H1 (cell line): ENCODE results near the gene PHEX. TPM values are rescaled to one million over a fixed set of nuclear protein-coding genes. Genes with fewer than 3 reads are reported as not detected.

ENCODE experiments used
- CTCF ChIA-PET: fragments of 300-600 bp; sonication (Branson Sonifier 250); formaldehyde crosslinking; loops from one replicate; lab custom pipeline; 2021; ENCODE audit not compliant: partially characterized antibody; lab: Charles Lee
- POLR2A ChIA-PET: fragments of 300-600 bp; sonication (Branson Sonifier 250); formaldehyde crosslinking; loops from one replicate; lab custom pipeline; 2021; ENCODE audit warnings: inconsistent platforms; ENCODE audit not compliant: partially characterized antibody; lab: Charles Lee
- DNase-seq, 2 experiments: peaks; one replicate each; pipeline versions ENCODE4 v3.0.0 to v3.0.0-alpha.2; 2010 to 2022; ENCODE audit warnings: low spot score in 2 of 2, low read depth in 1 of 2, mixed read lengths in 1 of 2
- FAIRE-seq: peaks from 2 replicates; lab custom pipeline; 2011; peaks lifted over from hg19 to GRCh38; lab: Jason Lieb, UNC
- H2AFZ ChIP-seq: 2 replicates; pipeline ENCODE4 v1.8.1; 2012; ENCODE audit warnings: low read length, inconsistent platforms
- H2AK5ac ChIP-seq: 2 replicates; pipeline ENCODE4 v1.6.1; 2013; ENCODE audit warnings: low read depth, low read length
- H2BK120ac ChIP-seq: replicated peaks from 2 replicates; pipeline ENCODE3; 2013; ENCODE audit warnings: low read depth, low read length, inconsistent platforms
- H2BK12ac ChIP-seq: 2 replicates; pipeline ENCODE4 v1.6.1; 2013; ENCODE audit warnings: low read depth, low read length
- H2BK15ac ChIP-seq: 2 replicates; pipeline ENCODE4 v1.6.1; 2013; ENCODE audit warnings: low read length
- H2BK20ac ChIP-seq: 2 replicates; pipeline ENCODE4 v1.6.1; 2013; ENCODE audit warnings: low read length
- H2BK5ac ChIP-seq: 2 replicates; pipeline ENCODE4 v1.6.1; 2013; ENCODE audit warnings: low read depth, low read length
- H3K14ac ChIP-seq: 2 replicates; pipeline ENCODE4 v1.6.1; 2013; ENCODE audit warnings: inconsistent platforms; ENCODE audit not compliant: insufficient read length
- H3K18ac ChIP-seq: 2 replicates; pipeline ENCODE4 v1.6.1; 2013; ENCODE audit warnings: low read length; ENCODE audit errors: extremely low read depth
- H3K23ac ChIP-seq: 2 replicates; pipeline ENCODE4 v1.6.1; 2013; ENCODE audit warnings: inconsistent platforms; ENCODE audit not compliant: insufficient read length
- H3K23me2 ChIP-seq: 2 replicates; pipeline ENCODE4 v1.6.1; 2013; ENCODE audit warnings: low read depth, low read length
- H3K27ac ChIP-seq: 2 replicates; pipeline ENCODE4 v1.6.1; 2011; ENCODE audit warnings: low read depth, low read length, inconsistent platforms
- H3K27me3 ChIP-seq, 4 experiments: replicated peaks in 1 of 4; 1 replicate in 1 of 4; 2 replicates in 3 of 4; pipeline versions ENCODE4 v1.6.1 to v1.8.1; 2011 to 2013; ENCODE audit warnings: low read length in 3 of 4, mild to moderate bottlenecking in 3 of 4, inconsistent platforms in 2 of 4, mixed read lengths in 2 of 4, moderate library complexity in 1 of 4; ENCODE audit not compliant: control insufficient read depth in 3 of 4, insufficient read depth in 3 of 4; ENCODE audit errors: extremely low read depth in 1 of 4
- H3K36me3 ChIP-seq, 4 experiments: 2 replicates each; pipeline versions ENCODE4 v1.6.1 to v1.8.1; 2011 to 2013; ENCODE audit warnings: mild to moderate bottlenecking in 4 of 4, low read length in 3 of 4, moderate library complexity in 2 of 4, control low read depth in 1 of 4, inconsistent platforms in 1 of 4; ENCODE audit not compliant: insufficient read depth in 4 of 4, control insufficient read depth in 2 of 4
- H3K4ac ChIP-seq: replicated peaks from 2 replicates; pipeline ENCODE3; 2013; ENCODE audit warnings: low read length, low read depth, mixed read lengths, inconsistent platforms; ENCODE audit not compliant: insufficient read length
- H3K4me1 ChIP-seq, 4 experiments: replicated peaks in 1 of 4; 1 replicate in 1 of 4; 2 replicates in 3 of 4; pipeline versions ENCODE4 v1.6.1 to v1.8.1; 2011 to 2013; ENCODE audit warnings: low read length in 3 of 4, inconsistent platforms in 2 of 4, mixed read lengths in 1 of 4; ENCODE audit not compliant: insufficient read depth in 4 of 4, control insufficient read depth in 3 of 4
- H3K4me2 ChIP-seq, 2 experiments: 2 replicates each; pipeline versions ENCODE4 v1.6.1 to v1.8.1; 2011 to 2013; ENCODE audit warnings: low read depth in 2 of 2, low read length in 2 of 2, control low read depth in 1 of 2, inconsistent platforms in 1 of 2, mild to moderate bottlenecking in 1 of 2; ENCODE audit not compliant: insufficient read depth in 1 of 2
- H3K4me3 ChIP-seq, 4 experiments: fragments of 200-600, 300-600 bp in 1 of 4; sonication (generic), shearing (Covaris generic), sonication (Bioruptor Twin) in 1 of 4; 2 replicates each; pipeline versions ENCODE4 v1.5.1 to v1.8.1; 2011 to 2016; ENCODE audit warnings: low read length in 4 of 4, low read depth in 3 of 4, control low read depth in 2 of 4, inconsistent platforms in 2 of 4, mild to moderate bottlenecking in 2 of 4, mixed read lengths in 1 of 4, moderate library complexity in 1 of 4; ENCODE audit not compliant: insufficient read depth in 2 of 4; ENCODE audit errors: extremely low read depth in 1 of 4
- H3K56ac ChIP-seq: replicated peaks from 2 replicates; pipeline ENCODE3; 2013; ENCODE audit warnings: low read depth, mild to moderate bottlenecking, mixed read lengths, low read length, inconsistent platforms; ENCODE audit not compliant: insufficient read length
- H3K79me1 ChIP-seq: 2 replicates; pipeline ENCODE4 v1.6.1; 2013; ENCODE audit warnings: low read depth, low read length, control low read depth
- H3K79me2 ChIP-seq, 2 experiments: 2 replicates each; pipeline versions ENCODE4 v1.6.1 to v1.8.1; 2012 to 2013; ENCODE audit warnings: low read length in 2 of 2, mild to moderate bottlenecking in 2 of 2, inconsistent platforms in 1 of 2; ENCODE audit not compliant: insufficient read depth in 2 of 2, control insufficient read depth in 1 of 2
- H3K9ac ChIP-seq, 4 experiments: replicated peaks in 1 of 4; 1 replicate in 1 of 4; 2 replicates in 3 of 4; pipeline versions ENCODE4 v1.6.1 to v1.8.1; 2011 to 2013; ENCODE audit warnings: low read depth in 3 of 4, low read length in 3 of 4, control low read depth in 2 of 4, mild to moderate bottlenecking in 2 of 4, moderate library complexity in 2 of 4, inconsistent platforms in 1 of 4; ENCODE audit errors: extremely low read depth in 1 of 4
- H3K9me3 ChIP-seq, 2 experiments: 2 replicates each; pipeline versions ENCODE4 v1.6.1 to v1.8.1; 2012 to 2013; ENCODE audit warnings: mild to moderate bottlenecking in 2 of 2, moderate library complexity in 2 of 2, control low read depth in 1 of 2, inconsistent platforms in 1 of 2, low read depth in 1 of 2, low read length in 1 of 2, mixed read lengths in 1 of 2; ENCODE audit not compliant: insufficient read depth in 2 of 2
- H4K20me1 ChIP-seq, 2 experiments: replicated peaks in 1 of 2; 2 replicates each; pipeline versions ENCODE3 to v1.8.1; 2011 to 2013; ENCODE audit warnings: inconsistent platforms in 2 of 2, low read length in 2 of 2, mild to moderate bottlenecking in 1 of 2; ENCODE audit not compliant: insufficient read depth in 2 of 2, control insufficient read depth in 1 of 2
- H4K5ac ChIP-seq: 2 replicates; pipeline ENCODE4 v1.6.1; 2013; ENCODE audit warnings: low read length, low read depth, mixed read lengths, inconsistent platforms; ENCODE audit not compliant: insufficient read length
- H4K8ac ChIP-seq: 2 replicates; pipeline ENCODE4 v1.8.0; 2013; ENCODE audit warnings: mild to moderate bottlenecking, moderate library complexity, low read length, inconsistent platforms; ENCODE audit not compliant: insufficient read depth; ENCODE audit errors: extremely low read depth
- H4K91ac ChIP-seq: replicated peaks from 2 replicates; pipeline ENCODE3; 2013; ENCODE audit warnings: low read length, mixed read lengths, inconsistent platforms; ENCODE audit not compliant: insufficient read length
- HDAC2 ChIP-seq, 2 experiments: fragments of 300-600 bp in 1 of 2; sonication (generic) in 1 of 2; IDR thresholded peaks; 2 replicates each; pipeline ENCODE4 v1.6.1; 2011 to 2012; ENCODE audit warnings: low read depth in 2 of 2, low read length in 2 of 2, mild to moderate bottlenecking in 2 of 2, moderate library complexity in 2 of 2, borderline replicate concordance in 1 of 2, inconsistent platforms in 1 of 2
- SIN3A ChIP-seq, 2 experiments: IDR thresholded peaks in 1 of 2; conservative IDR thresholded peaks in 1 of 2; 2 replicates each; pipeline ENCODE4 v1.6.1; 2011 to 2012; ENCODE audit warnings: low read length in 2 of 2, improper control_type of control experiment in 1 of 2, low read depth in 1 of 2, mild to moderate bottlenecking in 1 of 2
- SIRT6 ChIP-seq: IDR thresholded peaks from one replicate; pipeline ENCODE4 v1.7.1; 2012; ENCODE audit warnings: low read length, inconsistent platforms
- SIX5 ChIP-seq: IDR thresholded peaks from 2 replicates; pipeline ENCODE4 v1.6.1; 2011; ENCODE audit warnings: mild to moderate bottlenecking, low read depth, low read length
- TCF12 ChIP-seq: IDR thresholded peaks from 2 replicates; pipeline ENCODE4 v1.6.1; 2011; ENCODE audit warnings: low read depth, mild to moderate bottlenecking, low read length
- TEAD4 ChIP-seq: IDR thresholded peaks from 2 replicates; pipeline ENCODE4 v1.6.1; 2012; ENCODE audit warnings: low read depth, low read length, inconsistent platforms, mixed read lengths
- YY1 ChIP-seq: IDR thresholded peaks from 2 replicates; pipeline ENCODE4 v1.6.1; 2011; ENCODE audit warnings: low read depth, mild to moderate bottlenecking, low read length
- WGBS, 2 experiments: shearing (Covaris generic) in 1 of 2; methylation state at CpG; one replicate each; pipeline versions ENCODE4 v1.1.6 to v1.1.7; 2013 to 2015; ENCODE audit warnings: low lambda C conversion rate in 2 of 2, mixed read lengths in 2 of 2, inconsistent platforms in 1 of 2, low coverage in 1 of 2, missing lambda C conversion rate in 1 of 2; ENCODE audit not compliant: insufficient replicate concordance in 2 of 2, insufficient coverage in 1 of 2, insufficient read length in 1 of 2; ENCODE audit errors: extremely low coverage in 1 of 2, missing lambda C conversion rate in 1 of 2; 5-methylcytosine and 5-hydroxymethylcytosine counted together
- polyA plus RNA-seq, 7 experiments: library from polyadenylated mRNA; depleted of rRNA in 3 of 7; stranded (reverse) in 5 of 7; unstranded in 2 of 7; fragments of >200 nt in 5 of 7; fragments of 200-250 nt in 2 of 7; gene quantifications; 1 replicate in 5 of 7; 2 replicates in 1 of 7; 4 replicates in 1 of 7; pipeline versions ENCODE4 v1.2.1 to v1.2.3, GENCODE V29; 2011 to 2013; ENCODE audit warnings: missing spikeins in 2 of 7, mixed read lengths in 2 of 7
- total RNA-seq: library from RNA; stranded (reverse); fragmentation: NEBNext Ultra II Directional; extraction: Animal tissue kit (Norgen Biotek cat#: 25700); gene quantifications from 2 replicates; pipeline ENCODE4 v1.2.1, GENCODE V29; 2021
- TF ChIP-seq, protein P1 (sequence below): IDR thresholded peaks from 2 replicates; pipeline ENCODE4 v1.6.1; 2011; ENCODE audit warnings: low read length, improper control_type of control experiment

Gene PHEX
- total and polyA plus RNA-seq, 2 of the 8 experiments (the other 6 are each of a cell fraction or from before 2014, with no cell fraction given): 0.03 to 0.11 TPM

DNA sequence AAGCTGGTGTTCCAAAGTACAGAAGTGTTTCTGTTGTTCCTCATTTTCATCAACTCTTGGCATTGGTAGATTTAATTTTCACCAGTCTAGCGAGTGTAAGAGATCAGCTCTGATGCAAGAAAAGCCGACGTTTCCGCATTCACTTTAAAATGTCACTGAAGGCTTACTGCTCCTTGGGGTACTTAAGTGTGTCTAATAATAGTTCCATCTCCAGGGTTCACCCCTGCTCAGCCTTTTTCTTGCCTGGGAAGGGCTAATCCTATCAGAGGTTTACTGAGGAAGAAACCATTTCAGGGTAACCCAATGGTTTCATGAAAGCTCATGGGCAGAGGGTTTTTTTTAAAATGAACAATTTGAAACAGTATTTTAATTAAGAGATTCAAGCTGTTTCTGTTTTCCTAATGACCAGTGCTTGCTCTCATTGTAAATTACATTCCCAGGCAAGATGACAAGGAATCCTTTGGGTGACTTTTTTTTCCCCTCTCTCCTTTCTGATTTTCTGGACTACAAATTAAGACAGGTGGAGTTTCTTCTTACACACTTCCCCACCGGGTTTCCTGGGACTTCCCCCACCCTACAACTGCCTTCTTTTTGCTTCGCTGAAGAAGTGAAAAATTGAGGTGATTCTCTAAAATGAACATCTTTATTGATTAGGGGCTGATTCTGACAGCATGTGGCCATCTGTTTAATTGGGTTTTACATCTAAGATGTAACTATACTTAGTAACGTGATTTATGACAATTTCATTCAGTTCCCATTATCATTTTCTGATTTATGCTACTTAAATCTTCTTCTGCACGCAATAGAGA is 161.9 kb downstream of the PHEX start:
- POLR2A ChIA-PET: no interaction called here
- DNase-seq: no peak

More for the DNA sequence above, 161.9 kb downstream of the PHEX start:
- H3K79me2 ChIP-seq: no peaks in the 10 kb centered on the region
- H2BK5ac ChIP-seq: no peak overlapping the region
- no peaks in the 10 kb centered on the region for H3K4me1 ChIP-seq
- no peak overlapping the region for H2BK120ac ChIP-seq
- 90% methylated on average over 8 of the region's 8 CpGs; no CpG with 5 or more reads in 1 of the 2 experiments for WGBS, 2 experiments
- no peak overlapping the region for H4K8ac ChIP-seq
- H3K23ac ChIP-seq: no peak overlapping the region
- no peak overlapping the region for H3K27ac ChIP-seq
- H2BK15ac ChIP-seq: no peak overlapping the region
- H3K23me2 ChIP-seq: no peaks in the 10 kb centered on the region
- no peak overlapping the region for H3K4ac ChIP-seq
- H2BK12ac ChIP-seq: no peak overlapping the region
- no peak overlapping the region for H3K9ac ChIP-seq
- no peak overlapping the region for H2AFZ ChIP-seq
- H3K79me1 ChIP-seq: no peaks in the 10 kb centered on the region
- H3K56ac ChIP-seq: no peak overlapping the region
- FAIRE-seq: no peak
- no peak overlapping the region for H2AK5ac ChIP-seq
- CTCF ChIA-PET: interaction anchor here (1.0 to 2.1 kb wide), 3 partner anchors 9 to 113 kb away, joined by 3 to 8 read pairs (median 4); no protein-coding TSS in a partner anchor
- TF ChIP-seq YY1: no peak
- no peak for TF ChIP-seq SIN3A (conservative IDR thresholded peaks at IDR 0.05 in 1 of 2, IDR thresholded peaks at IDR 0.05 in 1 of 2; ENCODE audit: low read depth in 1 of 2, low read length in 2 of 2)
- TF ChIP-seq TEAD4: no peak
- no peak for TF ChIP-seq TCF12
- TF ChIP-seq SIX5: no peak
- no peak for TF ChIP-seq SIRT6
- TF ChIP-seq, protein P1, sequence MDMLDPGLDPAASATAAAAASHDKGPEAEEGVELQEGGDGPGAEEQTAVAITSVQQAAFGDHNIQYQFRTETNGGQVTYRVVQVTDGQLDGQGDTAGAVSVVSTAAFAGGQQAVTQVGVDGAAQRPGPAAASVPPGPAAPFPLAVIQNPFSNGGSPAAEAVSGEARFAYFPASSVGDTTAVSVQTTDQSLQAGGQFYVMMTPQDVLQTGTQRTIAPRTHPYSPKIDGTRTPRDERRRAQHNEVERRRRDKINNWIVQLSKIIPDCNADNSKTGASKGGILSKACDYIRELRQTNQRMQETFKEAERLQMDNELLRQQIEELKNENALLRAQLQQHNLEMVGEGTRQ: no peak
- TF ChIP-seq HDAC2 (IDR thresholded peaks at IDR 0.05; ENCODE audit: borderline replicate concordance in 1 of 2, low read depth in 2 of 2, low read length in 2 of 2): no peak
- TF ChIP-seq, all 59 proteins: peak for 0
- no peak overlapping the region for H2BK20ac ChIP-seq
- H3K27me3 ChIP-seq: no peaks in the 10 kb centered on the region
- no peak overlapping the region for H4K5ac ChIP-seq
- H3K18ac ChIP-seq: no peak overlapping the region
- no peaks in the 10 kb centered on the region for H3K9me3 ChIP-seq
- H3K4me3 ChIP-seq: no peak overlapping the region
- H3K4me2 ChIP-seq: no peak overlapping the region
- H4K91ac ChIP-seq: no peak overlapping the region
- H3K14ac ChIP-seq: no peak overlapping the region
- no peaks in the 10 kb centered on the region for H4K20me1 ChIP-seq
- no peaks in the 10 kb centered on the region for H3K36me3 ChIP-seq
